Hepatocyte (in vitro differentiated cells): ENCODE results near the gene USP17L12. TPM values are rescaled to one million over a fixed set of nuclear protein-coding genes. Genes with fewer than 3 reads are reported as not detected.
A peak's percentile ranks its signal among the peaks of the same experiment; 100 is the strongest.
"Not testable (repeated sequence)": the region's sequence is repeated elsewhere in the genome, so short reads cannot be mapped to it uniquely, and the experiment has no call there.

Source experiments
- DNase-seq: peaks from one replicate; pipeline ENCODE4 v3.0.0-alpha.2; 2016; ENCODE audit warnings: low spot score
- H2AFZ ChIP-seq: fragments of 200-600 bp; sonication (generic); 2 replicates; pipeline ENCODE4 v1.6.0; 2016; ENCODE audit warnings: antibody characterized with exemption, mild to moderate bottlenecking
- H3K27ac ChIP-seq: fragments of 200-600 bp; sonication (generic); 2 replicates; pipeline ENCODE4 v1.5.1; 2016; ENCODE audit warnings: mild to moderate bottlenecking
- H3K27me3 ChIP-seq: fragments of 200-600 bp; sonication (generic); 2 replicates; pipeline ENCODE4 v1.6.1; 2016
- H3K36me3 ChIP-seq: fragments of 200-600 bp; sonication (generic); replicated peaks from 2 replicates; pipeline ENCODE4 v1.5.1; 2016; ENCODE audit warnings: low read depth; ENCODE audit not compliant: insufficient read depth
- H3K4me1 ChIP-seq: fragments of 200-600 bp; sonication (generic); 2 replicates; pipeline ENCODE4 v1.5.1; 2016; ENCODE audit warnings: mild to moderate bottlenecking, moderate library complexity; ENCODE audit not compliant: insufficient read depth
- H3K4me2 ChIP-seq: fragments of 200-600 bp; sonication (generic); 2 replicates; pipeline ENCODE4 v1.6.0; 2016
- H3K4me3 ChIP-seq: fragments of 200-600 bp; sonication (generic); 2 replicates; pipeline ENCODE4 v1.5.1; 2016; ENCODE audit warnings: mild to moderate bottlenecking
- H3K79me2 ChIP-seq: fragments of 200-600 bp; sonication (generic); 2 replicates; pipeline ENCODE4 v1.6.0; 2017; ENCODE audit warnings: mild to moderate bottlenecking
- H3K9me2 ChIP-seq: fragments of 200-600 bp; sonication (generic); replicated peaks from 2 replicates; pipeline ENCODE4 v1.6.0; 2017; ENCODE audit warnings: mild to moderate bottlenecking; ENCODE audit not compliant: insufficient read depth
- H3K9me3 ChIP-seq: fragments of 200-600 bp; sonication (generic); 2 replicates; pipeline ENCODE4 v1.5.1; 2016; ENCODE audit warnings: low read depth, mild to moderate bottlenecking
- H4K20me1 ChIP-seq: fragments of 200-600 bp; sonication (generic); 2 replicates; pipeline ENCODE4 v1.6.0; 2016; ENCODE audit warnings: mild to moderate bottlenecking; ENCODE audit not compliant: insufficient read depth, poor library complexity, severe bottlenecking
- WGBS: methylation state at CpG from one replicate; pipeline ENCODE4 v1.1.6; 2016; ENCODE audit warnings: low lambda C conversion rate; ENCODE audit errors: missing lambda C conversion rate; 5-methylcytosine and 5-hydroxymethylcytosine counted together
- polyA plus RNA-seq: library from polyadenylated mRNA; unstranded; fragments of >200 nt; fragmentation: Nextera tagmentation; extraction: Ambion mirVana; gene quantifications from 2 replicates; pipeline ENCODE4 v1.2.1, GENCODE V29; 2016
- total RNA-seq: library from RNA; depleted of rRNA; stranded (reverse); fragments of >200 nt; gene quantifications from 2 replicates; pipeline ENCODE4 v1.2.3, GENCODE V29; 2014

USP17L12 gene
- total RNA-seq (not detected in 2 replicates), polyA plus RNA-seq (not detected in 2 replicates)

- not testable (repeated sequence) for H3K27ac ChIP-seq, H3K79me2 ChIP-seq, H4K20me1 ChIP-seq, H3K27me3 ChIP-seq, H2AFZ ChIP-seq, H3K4me1 ChIP-seq, H3K36me3 ChIP-seq, DNase-seq, H3K9me2 ChIP-seq, H3K4me3 ChIP-seq, H3K4me2 ChIP-seq, H3K9me3 ChIP-seq
- no CpG with 5 or more reads among the region's 13 CpGs for WGBS
These were observed at the start of gene USP17L12 for GRCh38 chr4:9219852-9220251. Gene USP17L12 (plus strand): TSS chr4:9220152. CDS start chr4:9220152, 0 bp downstream.

DNA sequence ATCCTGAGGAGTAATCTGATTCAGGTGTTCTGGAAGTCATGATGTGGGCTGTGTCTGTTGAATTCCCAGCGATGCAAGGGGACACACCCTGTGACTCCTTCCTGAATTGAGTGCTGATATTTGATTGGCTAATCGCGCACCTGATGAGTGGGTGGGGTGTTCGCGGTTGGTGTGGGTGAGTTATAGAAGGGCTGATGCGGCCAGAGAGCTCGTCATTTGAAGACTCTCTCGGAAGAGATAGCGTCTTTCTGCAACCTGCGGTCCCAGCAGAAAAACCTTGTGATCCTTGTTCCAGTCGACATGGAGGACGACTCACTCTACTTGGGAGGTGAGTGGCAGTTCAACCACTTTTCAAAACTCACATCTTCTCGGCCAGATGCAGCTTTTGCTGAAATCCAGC, 9.6 kb upstream of the USP17L12 start, which contains the start of gene USP17L10:
TSS of gene USP17L10 (plus strand) at position 301 of the 400 bp plus-strand sequence. CDS start at position 301, 0 bp downstream.
- WGBS: 71% methylated on average over 4 of the region's 13 CpGs
- not testable (repeated sequence) for H3K27ac ChIP-seq, H2AFZ ChIP-seq, H4K20me1 ChIP-seq, H3K9me2 ChIP-seq, H3K4me2 ChIP-seq, H3K4me3 ChIP-seq, H3K36me3 ChIP-seq, H3K4me1 ChIP-seq, H3K79me2 ChIP-seq, DNase-seq, H3K27me3 ChIP-seq, H3K9me3 ChIP-seq

- not testable (repeated sequence) for H3K4me1 ChIP-seq, H3K27ac ChIP-seq, H3K4me2 ChIP-seq, H3K27me3 ChIP-seq, H3K9me3 ChIP-seq, H4K20me1 ChIP-seq, H3K4me3 ChIP-seq, H3K79me2 ChIP-seq, H3K36me3 ChIP-seq, H3K9me2 ChIP-seq, DNase-seq, H2AFZ ChIP-seq
- WGBS: 87% methylated on average over 12 of the region's 14 CpGs
These were observed 5.3 kb upstream of the USP17L12 start for GRCh38 chr4:9214701-9215100.

DNA sequence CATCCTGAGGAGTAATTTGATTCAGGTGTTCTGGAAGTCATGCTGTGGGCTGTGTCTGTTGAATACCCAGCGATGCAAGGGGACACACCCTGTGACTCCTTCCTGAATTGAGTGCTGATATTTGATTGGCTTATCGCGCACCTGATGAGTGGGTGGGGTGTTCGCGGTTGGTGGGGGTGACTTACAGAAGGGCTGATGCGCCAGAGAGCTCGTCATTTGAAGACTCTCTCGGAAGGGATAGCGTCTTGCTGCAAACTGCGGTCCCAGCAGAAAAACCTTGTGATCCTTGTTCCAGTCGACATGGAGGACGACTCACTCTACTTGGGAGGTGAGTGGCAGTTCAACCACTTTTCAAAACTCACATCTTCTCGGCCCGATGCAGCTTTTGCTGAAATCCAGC, 4.8 kb upstream of the USP17L12 start, which contains the start of gene USP17L11:
TSS of gene USP17L11 (plus strand) at position 301 of the 400 bp plus-strand sequence. CDS start at position 301, 0 bp downstream.
- not testable (repeated sequence) for DNase-seq, H3K4me2 ChIP-seq, H3K4me3 ChIP-seq, H3K79me2 ChIP-seq, H3K9me2 ChIP-seq, H3K4me1 ChIP-seq, H2AFZ ChIP-seq, H4K20me1 ChIP-seq, H3K27ac ChIP-seq, H3K36me3 ChIP-seq, H3K27me3 ChIP-seq, H3K9me3 ChIP-seq
- WGBS: no CpG with 5 or more reads among the region's 14 CpGs

DNA sequence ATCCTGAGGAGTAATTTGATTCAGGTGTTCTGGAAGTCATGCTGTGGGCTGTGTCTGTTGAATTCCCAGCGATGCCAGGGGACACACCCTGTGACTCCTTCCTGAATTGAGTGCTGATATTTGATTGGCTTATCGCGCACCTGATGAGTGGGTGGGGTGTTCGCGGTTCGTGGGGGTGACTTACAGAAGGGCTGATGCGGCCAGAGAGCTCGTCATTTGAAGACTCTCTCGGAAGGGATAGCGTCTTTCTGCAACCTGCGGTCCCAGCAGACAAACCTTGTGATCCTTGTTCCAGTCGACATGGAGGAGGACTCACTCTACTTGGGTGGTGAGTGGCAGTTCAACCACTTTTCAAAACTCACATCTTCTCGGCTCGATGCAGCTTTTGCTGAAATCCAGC, 4.6 kb downstream of the USP17L12 start, which contains the start of gene USP17L13:
TSS of gene USP17L13 (plus strand) at position 301 of the 400 bp plus-strand sequence. CDS start at position 301, 0 bp downstream.
- no CpG with 5 or more reads among the region's 14 CpGs for WGBS
- H3K9me2 ChIP-seq, H3K4me2 ChIP-seq, H3K36me3 ChIP-seq, H3K27ac ChIP-seq, DNase-seq, H3K27me3 ChIP-seq, H3K4me3 ChIP-seq, H3K79me2 ChIP-seq, H4K20me1 ChIP-seq, H3K9me3 ChIP-seq, H3K4me1 ChIP-seq, H2AFZ ChIP-seq: not testable (repeated sequence)

DNA sequence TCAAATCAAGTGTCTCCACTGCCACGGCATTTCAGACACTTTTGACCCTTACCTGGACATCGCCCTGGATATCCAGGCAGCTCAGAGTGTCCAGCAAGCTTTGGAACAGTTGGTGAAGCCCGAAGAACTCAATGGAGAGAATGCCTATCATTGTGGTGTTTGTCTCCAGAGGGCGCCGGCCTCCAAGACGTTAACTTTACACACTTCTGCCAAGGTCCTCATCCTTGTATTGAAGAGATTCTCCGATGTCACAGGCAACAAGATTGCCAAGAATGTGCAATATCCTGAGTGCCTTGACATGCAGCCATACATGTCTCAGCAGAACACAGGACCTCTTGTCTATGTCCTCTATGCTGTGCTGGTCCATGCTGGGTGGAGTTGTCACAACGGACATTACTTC, 10.3 kb downstream of the USP17L12 start:
- not testable (repeated sequence) for H3K4me1 ChIP-seq, H3K4me2 ChIP-seq, DNase-seq, H3K79me2 ChIP-seq, H3K9me3 ChIP-seq, H3K27me3 ChIP-seq, H4K20me1 ChIP-seq, H3K9me2 ChIP-seq, H3K36me3 ChIP-seq, H3K27ac ChIP-seq, H3K4me3 ChIP-seq, H2AFZ ChIP-seq
- 80% methylated on average over 5 of the region's 8 CpGs for WGBS

- not testable (repeated sequence) for H3K27ac ChIP-seq, H2AFZ ChIP-seq, H3K4me3 ChIP-seq, H3K9me3 ChIP-seq, H3K79me2 ChIP-seq, H3K4me2 ChIP-seq, DNase-seq, H4K20me1 ChIP-seq, H3K4me1 ChIP-seq, H3K27me3 ChIP-seq, H3K9me2 ChIP-seq, H3K36me3 ChIP-seq
- no CpG with 5 or more reads among the region's 15 CpGs for WGBS
These were observed 14.1 kb downstream of the USP17L12 start, which contains the start of gene USP17L15 for GRCh38 chr4:9234085-9234484. Gene USP17L15 (plus strand): TSS chr4:9234385. CDS start chr4:9234385, 0 bp downstream.

DNA sequence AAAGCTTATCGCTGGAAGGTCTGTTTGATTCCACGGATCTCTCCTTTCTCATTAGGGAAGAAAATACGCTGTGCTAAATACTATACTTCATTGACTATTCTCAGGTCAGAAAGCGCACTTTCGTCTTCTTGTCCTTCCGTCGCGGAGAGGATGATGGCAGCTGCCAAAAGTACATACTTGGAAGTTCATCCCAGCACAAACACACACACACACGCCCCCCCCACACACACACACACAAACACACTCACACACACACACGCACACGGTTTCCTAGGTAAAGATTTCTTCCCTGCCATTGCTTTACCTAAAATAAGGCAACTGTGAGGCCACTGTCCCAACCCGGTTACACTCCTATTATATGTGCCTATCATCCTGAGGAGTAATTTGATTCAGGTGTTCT, 18.5 kb downstream of the USP17L12 start:
- H3K4me1 ChIP-seq, H4K20me1 ChIP-seq, H3K9me2 ChIP-seq, H3K9me3 ChIP-seq, H3K27me3 ChIP-seq, H3K4me3 ChIP-seq, H3K27ac ChIP-seq, H3K4me2 ChIP-seq, H2AFZ ChIP-seq, H3K79me2 ChIP-seq, H3K36me3 ChIP-seq: not testable (repeated sequence)
- DNase-seq: peak; percentile 1
- 88% methylated on average over 8 of the region's 12 CpGs for WGBS

- not testable (repeated sequence) for H4K20me1 ChIP-seq, H3K36me3 ChIP-seq, H3K4me3 ChIP-seq, DNase-seq, H3K4me1 ChIP-seq, H2AFZ ChIP-seq, H3K27ac ChIP-seq, H3K27me3 ChIP-seq, H3K79me2 ChIP-seq, H3K9me2 ChIP-seq, H3K4me2 ChIP-seq, H3K9me3 ChIP-seq
- 86% methylated on average over 14 of the region's 14 CpGs for WGBS
These were observed 23.6 kb downstream of the USP17L12 start, which contains the start of gene USP17L17 for GRCh38 chr4:9243579-9243978. Gene USP17L17 (plus strand): TSS chr4:9243879. CDS start chr4:9243879, 0 bp downstream.
